NK-92 treated with Interleukin-12 subunit alpha and Interleukin-12 subunit beta, amount 100 ng/mL, for 24 hours (cell line): Measurements from ENCODE around the gene LRP1B.
"Not testable (repeated sequence)": the region's sequence is repeated elsewhere in the genome, so short reads cannot be mapped to it uniquely, and the experiment has no call there.

ENCODE experiments used
- DNase-seq: peaks from one replicate; lab custom pipeline; 2025; lab: John Stamatoyannopoulos, UW

LRP1B gene

GRCh38 chr2:141301551-141301950 is 829.3 kb downstream of the LRP1B start:
- no peak for DNase-seq

GRCh38 chr2:141280037-141280436 is 850.8 kb downstream of the LRP1B start:
- no peak for DNase-seq

GRCh38 chr2:141271346-141271745 is 859.5 kb downstream of the LRP1B start:
- no peak for DNase-seq

- DNase-seq = no peak
Observed at GRCh38 chr2:141264848-141265247, 866.0 kb downstream of the LRP1B start.

GRCh38 chr2:141260911-141261310 is 869.9 kb downstream of the LRP1B start:
- no peak for DNase-seq

GRCh38 chr2:141259683-141260082 is 871.1 kb downstream of the LRP1B start:
- DNase-seq = no peak

- no peak for DNase-seq
Observed at GRCh38 chr2:141242008-141242407, 888.8 kb downstream of the LRP1B start.

GRCh38 chr2:141226560-141226959 is 904.3 kb downstream of the LRP1B start:
- DNase-seq = no peak

GRCh38 chr2:141207036-141207385 is 923.8 kb downstream of the LRP1B start:
- no peak for DNase-seq

- no peak for DNase-seq
Observed at GRCh38 chr2:141201016-141201565, 929.7 kb downstream of the LRP1B start.

GRCh38 chr2:141200191-141200590 is 930.6 kb downstream of the LRP1B start:
- no peak for DNase-seq

GRCh38 chr2:141199711-141200110 is 931.1 kb downstream of the LRP1B start:
- no peak for DNase-seq

- peak; percentile 15 for DNase-seq
Observed at GRCh38 chr2:141195087-141195486, 935.7 kb downstream of the LRP1B start.

- DNase-seq = no peak
Observed at GRCh38 chr2:141187075-141187439, 943.8 kb downstream of the LRP1B start.

GRCh38 chr2:141186413-141187074 is 944.3 kb downstream of the LRP1B start:
- DNase-seq = no peak

GRCh38 chr2:141182246-141182645 is 948.6 kb downstream of the LRP1B start:
- no peak for DNase-seq

- not testable (repeated sequence) for DNase-seq
Observed at GRCh38 chr2:141169117-141169516, 961.7 kb downstream of the LRP1B start.

- DNase-seq = no peak
Observed at GRCh38 chr2:141162314-141162713, 968.5 kb downstream of the LRP1B start.

GRCh38 chr2:141151611-141152286 is 979.1 kb downstream of the LRP1B start:
- DNase-seq = no peak

GRCh38 chr2:141142025-141142424 is 988.8 kb downstream of the LRP1B start:
- DNase-seq = no peak

- DNase-seq = no peak
Observed at GRCh38 chr2:141137122-141137693, 993.6 kb downstream of the LRP1B start.

GRCh38 chr2:141133883-141134282 is 996.9 kb downstream of the LRP1B start:
- DNase-seq = peak; percentile 21

- DNase-seq = no peak
Observed at GRCh38 chr2:141125432-141125831, 1005.4 kb downstream of the LRP1B start.
